GM12878 (cell line): ENCODE results near the gene LPGAT1. TPM values are rescaled to one million over a fixed set of nuclear protein-coding genes. Genes with fewer than 3 reads are reported as not detected.
A peak's percentile ranks its signal among the peaks of the same experiment; 100 is the strongest.

Experiments used
- ASH2L ChIP-seq: fragments of 300-600, 200-600 bp; sonication (generic); IDR thresholded peaks from 2 replicates; pipeline ENCODE4 v1.6.1; 2017; ENCODE audit warnings: low read depth, mild to moderate bottlenecking, borderline replicate concordance
- ATF2 ChIP-seq: IDR thresholded peaks from 2 replicates; pipeline ENCODE4 v1.6.1; 2012; ENCODE audit warnings: low read length, inconsistent platforms
- BACH1 ChIP-seq: fragments of 450-650 bp; IDR thresholded peaks from 2 replicates; pipeline ENCODE4 v1.6.1; 2017; ENCODE audit warnings: mild to moderate bottlenecking, borderline replicate concordance
- CBFB ChIP-seq: IDR thresholded peaks from 2 replicates; pipeline ENCODE4 v1.6.1; 2016; ENCODE audit warnings: antibody characterized with exemption, low read depth
- HDAC2 ChIP-seq: fragments of 200-600 bp; sonication (generic); IDR thresholded peaks from 2 replicates; pipeline ENCODE4 v1.6.1; 2017
- KDM1A ChIP-seq: fragments of 200-600 bp; sonication (generic); IDR thresholded peaks from 2 replicates; pipeline ENCODE4 v1.6.1; 2016; ENCODE audit warnings: borderline replicate concordance
- KLF5 ChIP-seq: fragments of 450-650 bp; IDR thresholded peaks from 2 replicates; pipeline ENCODE4 v1.6.1; 2014; ENCODE audit warnings: mild to moderate bottlenecking; ENCODE audit not compliant: partially characterized antibody
- PAX5 ChIP-seq: IDR thresholded peaks from 2 replicates; pipeline ENCODE4 v1.6.1; 2011; ENCODE audit warnings: low read depth, low read length, borderline replicate concordance
- PKNOX1 ChIP-seq: fragments of 450-650 bp; IDR thresholded peaks from 2 replicates; pipeline ENCODE4 v1.6.1; 2016; ENCODE audit warnings: mild to moderate bottlenecking
- POLR2AphosphoS2 ChIP-seq: IDR thresholded peaks from 2 replicates; pipeline ENCODE4 v1.6.1; 2011; ENCODE audit warnings: low read depth, mild to moderate bottlenecking, low read length, improper control_type of control experiment, moderate library complexity
- RELB ChIP-seq: fragments of 450-650 bp; IDR thresholded peaks from 2 replicates; pipeline ENCODE4 v1.6.1; 2017; ENCODE audit warnings: low read depth, mild to moderate bottlenecking, moderate library complexity
- SIX5 ChIP-seq: IDR thresholded peaks from 2 replicates; pipeline ENCODE4 v1.6.1; 2011; ENCODE audit warnings: mild to moderate bottlenecking, low read depth, low read length, moderate library complexity; ENCODE audit not compliant: severe bottlenecking
- SMARCA5 ChIP-seq: fragments of 450-650 bp; IDR thresholded peaks from 2 replicates; pipeline ENCODE4 v1.6.1; 2017; ENCODE audit warnings: mild to moderate bottlenecking
- SP1 ChIP-seq: IDR thresholded peaks from one replicate; pipeline ENCODE4 v1.6.1; 2011; ENCODE audit warnings: low read depth, low read length
- SPI1 ChIP-seq: IDR thresholded peaks from 2 replicates; pipeline ENCODE4 v1.6.1; 2011; ENCODE audit warnings: low read depth, mild to moderate bottlenecking, low read length, moderate library complexity, borderline replicate concordance; ENCODE audit not compliant: insufficient read depth
- USF1 ChIP-seq: IDR thresholded peaks from 2 replicates; pipeline ENCODE4 v1.6.1; 2011; ENCODE audit warnings: borderline replicate concordance, low read depth, mild to moderate bottlenecking, moderate library complexity, mixed read lengths, low read length; ENCODE audit not compliant: insufficient read depth; ENCODE audit errors: extremely low read length
- YY1 ChIP-seq: IDR thresholded peaks from 2 replicates; pipeline ENCODE4 v1.6.1; 2011; ENCODE audit warnings: low read depth, mild to moderate bottlenecking, low read length
- ZBTB33 ChIP-seq: fragments of 450-650 bp; IDR thresholded peaks from 2 replicates; pipeline ENCODE4 v1.6.1; 2017; ENCODE audit warnings: mild to moderate bottlenecking
- ZBTB40 ChIP-seq: fragments of 450-650 bp; IDR thresholded peaks from 2 replicates; pipeline ENCODE4 v1.6.1; 2016; ENCODE audit warnings: mild to moderate bottlenecking, moderate library complexity, borderline replicate concordance
- ZNF207 ChIP-seq: fragments of 450-650 bp; IDR thresholded peaks from 2 replicates; pipeline ENCODE4 v1.6.1; 2014; ENCODE audit warnings: antibody characterized with exemption, mild to moderate bottlenecking, borderline replicate concordance
- ZNF274 ChIP-seq: IDR thresholded peaks from one replicate; pipeline ENCODE4 v1.8.0; 2011; ENCODE audit not compliant: insufficient read length, insufficient read depth
- ZZZ3 ChIP-seq: IDR thresholded peaks from 2 replicates; pipeline ENCODE4 v1.6.1; 2011; ENCODE audit warnings: low read depth; ENCODE audit not compliant: control insufficient read depth, insufficient read length
- polyA plus RNA-seq, 11 experiments: library from polyadenylated mRNA; depleted of rRNA in 4 of 11; unstranded in 6 of 11; stranded (reverse) in 5 of 11; fragments of >200 nt; fragmentation: Nextera tagmentation in 4 of 11; fragmentation: Illumina TruSeq in 1 of 11; extraction: Ambion mirVana in 4 of 11; extraction: Trizol in 1 of 11; gene quantifications; 1 replicate in 1 of 11; 2 replicates in 10 of 11; pipeline versions ENCODE4 v1.2.1 to v1.2.3, GENCODE V29; 2011 to 2016; ENCODE audit warnings: inconsistent platforms in 2 of 11, missing spikeins in 2 of 11, low read depth in 1 of 11
- total RNA-seq, 4 experiments: library from RNA; depleted of rRNA in 3 of 4; stranded (reverse); fragments of >200 nt in 3 of 4; fragmentation: Illumina TruSeq in 1 of 4; extraction: Trizol in 1 of 4; gene quantifications; 2 replicates each; pipeline versions ENCODE4 v1.2.1 to v1.2.3, GENCODE V29; 2013 to 2021

LPGAT1 gene
- total and polyA plus RNA-seq, 10 of the 15 experiments (the other 5 are each of a cell fraction or from before 2014, with no cell fraction given) = 5.8 to 40.6 (median 19.2) TPM

GRCh38 chr1:211830055-211830327, 572 bp downstream of the LPGAT1 start (continued):
- TF ChIP-seq ATF2 (no peak), SIX5 (no peak), SMARCA5 (peak; percentile 9; the same call in 1 of the 2 replicates), ZNF274 (no peak), ZBTB33 (no peak), ASH2L (no peak), ZNF207 (no peak), SPI1 (no peak), USF1 (no peak), ZBTB40 (no peak), BACH1 (peak; percentile 32), HDAC2 (no peak), KDM1A (no peak), ZZZ3 (no peak), POLR2AphosphoS2 (no peak), KLF5 (no peak), RELB (no peak), CBFB (no peak), PAX5 (no peak), YY1 (peak; percentile 47), PKNOX1 (no peak), SP1 (no peak)
